CD8-positive, alpha-beta memory T cell (primary cell): ENCODE results near the gene PRKAR1B. TPM values are rescaled to one million over a fixed set of nuclear protein-coding genes. Genes with fewer than 3 reads are reported as not detected.
A peak's percentile ranks its signal among the peaks of the same experiment; 100 is the strongest.

Source experiments
- CTCF ChIA-PET: fragments of 350-600 bp; sonication (Branson Sonifier 250); formaldehyde crosslinking; loops from one replicate; lab custom pipeline; 2021; ENCODE audit warnings: antibody characterized with exemption; lab: Charles Lee
- POLR2A ChIA-PET: fragments of 350-600 bp; sonication (Branson Sonifier 250); formaldehyde crosslinking; loops from one replicate; lab custom pipeline; 2021; ENCODE audit warnings: antibody characterized with exemption; lab: Charles Lee
- DNase-seq, 5 donors: peaks; one replicate each; pipeline versions ENCODE4 v3.0.0 to v3.0.0-alpha.2; 2020 to 2022; ENCODE audit warnings: mixed read lengths in 1 of 5
- H3K27ac ChIP-seq: one replicate; pipeline ENCODE4 v1.7.0; 2013; ENCODE audit warnings: low read depth, mild to moderate bottlenecking, low read length, moderate library complexity
- H3K27me3 ChIP-seq: 2 replicates; pipeline ENCODE4 v1.7.0; 2013; ENCODE audit warnings: low read length, mild to moderate bottlenecking; ENCODE audit not compliant: insufficient read depth, poor library complexity, severe bottlenecking
- H3K36me3 ChIP-seq: 2 replicates; pipeline ENCODE4 v1.7.0; 2013; ENCODE audit warnings: mild to moderate bottlenecking, low read length, moderate library complexity; ENCODE audit not compliant: insufficient read depth
- H3K4me1 ChIP-seq: 2 replicates; pipeline ENCODE4 v1.7.0; 2013; ENCODE audit warnings: mild to moderate bottlenecking, low read length, moderate library complexity; ENCODE audit not compliant: insufficient read depth
- H3K4me3 ChIP-seq: 2 replicates; pipeline ENCODE4 v1.7.0; 2013; ENCODE audit warnings: mild to moderate bottlenecking, low read length
- H3K9me3 ChIP-seq: 2 replicates; pipeline ENCODE4 v1.7.0; 2013; ENCODE audit warnings: mild to moderate bottlenecking, low read length
- H3K27ac Mint-ChIP-seq, 8 donors: one replicate each; pipeline ENCODE4 v1.8.0; 2020 to 2021; ENCODE audit warnings: mixed read lengths in 8 of 8, mild to moderate bottlenecking in 6 of 8, inconsistent platforms in 3 of 8, moderate library complexity in 3 of 8
- H3K27me3 Mint-ChIP-seq, 2 donors: one replicate each; pipeline ENCODE4 v1.8.0; 2020 to 2021; ENCODE audit warnings: mixed read lengths in 2 of 2, mild to moderate bottlenecking in 1 of 2, moderate library complexity in 1 of 2
- H3K36me3 Mint-ChIP-seq, 3 donors: one replicate each; pipeline ENCODE4 v1.8.0; 2020 to 2021; ENCODE audit warnings: mixed read lengths in 3 of 3, inconsistent platforms in 1 of 3, mild to moderate bottlenecking in 1 of 3
- H3K4me1 Mint-ChIP-seq, 3 donors: one replicate each; pipeline ENCODE4 v1.8.0; 2020 to 2021; ENCODE audit warnings: mixed read lengths in 3 of 3, inconsistent platforms in 1 of 3, mild to moderate bottlenecking in 1 of 3
- H3K4me3 Mint-ChIP-seq, 7 donors: one replicate each; pipeline ENCODE4 v1.8.0; 2020 to 2021; ENCODE audit warnings: mixed read lengths in 7 of 7, mild to moderate bottlenecking in 6 of 7, moderate library complexity in 4 of 7, inconsistent platforms in 2 of 7
- H3K9me3 Mint-ChIP-seq, 5 donors: one replicate each; pipeline ENCODE4 v1.8.0; 2020 to 2022; ENCODE audit warnings: mixed read lengths in 5 of 5, mild to moderate bottlenecking in 3 of 5, moderate library complexity in 2 of 5, inconsistent platforms in 1 of 5
- polyA plus RNA-seq: library from polyadenylated mRNA; unstranded; fragments of 300-500 nt; fragmentation: Illumina TruSeq; gene quantifications from one replicate; pipeline ENCODE4 v1.2.3, GENCODE V29; 2021
- total RNA-seq, 2 experiments: library from RNA; stranded (reverse); gene quantifications; one replicate each; pipeline ENCODE4 v1.2.3, GENCODE V29; 2021

The PRKAR1B gene
- total and polyA plus RNA-seq, 3 experiments from 2014 or later, result 8.1 to 32.4 (median 28.3) TPM

GRCh38 chr7:587767-588166, 139.3 kb downstream of the PRKAR1B start:
- H3K36me3 Mint-ChIP-seq, result peaks cover 10 to 17% (median 11%) of the 10 kb centered on the region in 3 donors
- Histone ChIP-seq H3K4me3 (no peak overlapping the region), H3K4me1 (peaks cover 25% of the 10 kb centered on the region), H3K36me3 (no peaks in the 10 kb centered on the region), H3K27ac (no peak overlapping the region), H3K9me3 (no peaks in the 10 kb centered on the region), H3K27me3 (no peaks in the 10 kb centered on the region)
- peaks cover 34 to 40% (median 36%) of the 10 kb centered on the region in 3 donors for H3K4me1 Mint-ChIP-seq
- peaks cover 0 to 3% of the 10 kb centered on the region in 2 donors for H3K27me3 Mint-ChIP-seq
- peak overlapping the region in 1 of 8 donors; percentile 4 for H3K27ac Mint-ChIP-seq
- ChIA-PET CTCF (no interaction called here), POLR2A (no interaction called here)
- no peak for DNase-seq
- no peaks in the 10 kb centered on the region for H3K9me3 Mint-ChIP-seq
- no peak overlapping the region for H3K4me3 Mint-ChIP-seq

DNA sequence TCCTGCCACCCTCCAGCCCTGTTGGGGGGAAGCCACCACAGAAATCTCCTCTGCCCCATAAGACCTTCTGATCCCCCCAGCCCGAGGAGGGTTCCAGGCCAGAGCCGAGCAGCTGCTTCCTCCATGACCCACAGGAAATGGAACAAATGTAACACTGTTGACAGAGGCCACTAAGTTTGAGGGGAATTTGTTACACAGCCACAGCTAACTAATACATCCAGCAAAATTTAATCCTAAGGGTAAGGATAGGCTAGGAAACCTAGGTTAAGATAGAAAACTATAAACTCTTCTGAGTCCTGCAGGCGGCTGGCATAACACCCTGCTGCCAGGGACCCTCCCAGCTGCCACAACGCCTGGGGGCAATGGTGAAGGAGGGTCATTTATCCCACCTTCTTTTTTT, 140.6 kb downstream of the PRKAR1B start:
- peaks cover 10 to 17% (median 11%) of the 10 kb centered on the region in 3 donors for H3K36me3 Mint-ChIP-seq
- ChIA-PET POLR2A (interaction anchor here (0.6 kb wide), 1 partner anchor 226 kb away, joined by 3 read pairs; no protein-coding TSS in a partner anchor), CTCF (no interaction called here)
- peak overlapping the region in 5 of 8 donors; percentile 14 to 97 (median 63) for H3K27ac Mint-ChIP-seq
- H3K4me3 Mint-ChIP-seq, result peak overlapping the region in 1 of 7 donors; percentile 24
- H3K4me1 Mint-ChIP-seq, result peaks cover 34 to 40% (median 38%) of the 10 kb centered on the region in 3 donors
- H3K4me3 ChIP-seq, result no peak overlapping the region
- peaks cover 0 to 3% of the 10 kb centered on the region in 2 donors for H3K27me3 Mint-ChIP-seq
- peaks cover 25% of the 10 kb centered on the region for H3K4me1 ChIP-seq
- H3K27ac ChIP-seq, result no peak overlapping the region
- no peak for DNase-seq
- no peaks in the 10 kb centered on the region for H3K36me3 ChIP-seq
- no peaks in the 10 kb centered on the region for H3K9me3 Mint-ChIP-seq
- H3K9me3 ChIP-seq, result no peaks in the 10 kb centered on the region
- H3K27me3 ChIP-seq, result no peaks in the 10 kb centered on the region

- Mint-ChIP-seq H3K27ac (peak overlapping the region in 7 of 8 donors; percentile 32 to 98 (median 87)), H3K27me3 (peaks cover 0 to 3% of the 10 kb centered on the region in 2 donors), H3K4me3 (peak overlapping the region in 1 of 7 donors; percentile 28), H3K36me3 (peaks cover 10 to 17% (median 11%) of the 10 kb centered on the region in 3 donors), H3K9me3 (no peaks in the 10 kb centered on the region), H3K4me1 (peaks cover 34 to 41% (median 40%) of the 10 kb centered on the region in 3 donors)
- Histone ChIP-seq H3K36me3 (no peaks in the 10 kb centered on the region), H3K27ac (no peak overlapping the region), H3K4me1 (peaks cover 25% of the 10 kb centered on the region), H3K9me3 (no peaks in the 10 kb centered on the region), H3K4me3 (no peak overlapping the region), H3K27me3 (no peaks in the 10 kb centered on the region)
- DNase-seq, result no peak
- ChIA-PET POLR2A (interaction anchor here (0.6 kb wide), 2 partner anchors 9 to 227 kb away, joined by 3 read pairs; no protein-coding TSS in a partner anchor), CTCF (no interaction called here)
Observed at GRCh38 chr7:585873-586272, 141.2 kb downstream of the PRKAR1B start.

DNA sequence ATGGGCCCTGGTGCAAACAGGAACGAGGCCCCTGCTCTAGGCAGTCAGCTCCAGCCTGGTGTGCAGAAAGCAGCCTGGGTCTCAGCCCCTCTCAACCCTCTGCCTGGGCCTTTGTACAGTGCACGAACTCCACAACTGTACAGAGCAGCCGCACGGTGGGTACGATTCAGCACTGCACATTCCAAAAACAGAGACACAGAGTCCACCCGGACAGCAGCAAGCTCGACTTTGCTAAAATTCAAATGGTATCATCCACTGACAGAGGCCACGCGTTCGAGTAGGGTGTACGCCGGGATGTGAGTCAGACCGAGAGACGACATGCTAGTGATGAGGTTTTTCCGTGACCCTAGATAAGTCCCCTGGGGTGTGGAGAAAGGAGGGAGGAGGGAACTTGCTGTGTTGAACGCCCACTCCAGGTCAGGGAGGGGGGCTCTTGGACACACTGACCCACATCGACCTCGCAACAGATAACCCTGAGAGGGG, 141.8 kb downstream of the PRKAR1B start:
- no peak for DNase-seq
- H3K36me3 Mint-ChIP-seq, result peaks cover 10 to 17% (median 11%) of the 10 kb centered on the region in 3 donors
- CTCF ChIA-PET, result no interaction called here

GRCh38 chr7:584820-585219, 142.3 kb downstream of the PRKAR1B start:
- H3K27ac Mint-ChIP-seq, result peak overlapping the region; percentile 43 to 99 (median 94)
- Histone ChIP-seq H3K27me3 (no peaks in the 10 kb centered on the region), H3K4me3 (peak overlapping the region; percentile 86), H3K27ac (peak overlapping the region; percentile 78), H3K4me1 (peaks cover 25% of the 10 kb centered on the region), H3K36me3 (no peaks in the 10 kb centered on the region), H3K9me3 (no peaks in the 10 kb centered on the region)
- H3K27me3 Mint-ChIP-seq, result peaks cover 0 to 3% of the 10 kb centered on the region in 2 donors
- no peaks in the 10 kb centered on the region for H3K9me3 Mint-ChIP-seq
- peaks cover 34 to 41% (median 40%) of the 10 kb centered on the region in 3 donors for H3K4me1 Mint-ChIP-seq
- peaks cover 10 to 17% (median 11%) of the 10 kb centered on the region in 3 donors for H3K36me3 Mint-ChIP-seq
- peak overlapping the region; percentile 28 to 95 (median 92) for H3K4me3 Mint-ChIP-seq
- CTCF ChIA-PET, result no interaction called here
- POLR2A ChIA-PET, result interaction anchor here (1.8 kb wide), 1 partner anchor 20 kb away, joined by 8 read pairs; no protein-coding TSS in a partner anchor
- DNase-seq, result no peak

More for the DNA sequence above, 141.8 kb downstream of the PRKAR1B start:
- peak overlapping the region in 5 of 7 donors; percentile 28 to 76 (median 47) for H3K4me3 Mint-ChIP-seq
- Histone ChIP-seq H3K36me3 (no peaks in the 10 kb centered on the region), H3K27me3 (no peaks in the 10 kb centered on the region), H3K4me3 (no peak overlapping the region), H3K27ac (no peak overlapping the region), H3K4me1 (peaks cover 25% of the 10 kb centered on the region), H3K9me3 (no peaks in the 10 kb centered on the region)
- H3K27me3 Mint-ChIP-seq, result peaks cover 0 to 3% of the 10 kb centered on the region in 2 donors
- peak overlapping the region; percentile 43 to 99 (median 94) for H3K27ac Mint-ChIP-seq
- POLR2A ChIA-PET, result interaction anchor here (0.6 to 1.8 kb wide), 2 partner anchors 8 to 19 kb away, joined by 3 to 8 read pairs; no protein-coding TSS in a partner anchor
- H3K4me1 Mint-ChIP-seq, result peaks cover 34 to 41% (median 40%) of the 10 kb centered on the region in 3 donors
- no peaks in the 10 kb centered on the region for H3K9me3 Mint-ChIP-seq

- peak; percentile 85 to 93 (median 88) for DNase-seq
- Histone ChIP-seq H3K9me3 (no peaks in the 10 kb centered on the region), H3K27me3 (no peaks in the 10 kb centered on the region), H3K27ac (peak overlapping the region; percentile 78), H3K4me3 (peak overlapping the region; percentile 86), H3K36me3 (no peaks in the 10 kb centered on the region), H3K4me1 (peaks cover 25% of the 10 kb centered on the region)
- H3K27ac Mint-ChIP-seq, result peak overlapping the region; percentile 70 to 99 (median 94)
- CTCF ChIA-PET, result no interaction called here
- H3K27me3 Mint-ChIP-seq, result peaks cover 0 to 2% of the 10 kb centered on the region in 2 donors
- H3K4me3 Mint-ChIP-seq, result peak overlapping the region; percentile 80 to 95 (median 93)
- H3K4me1 Mint-ChIP-seq, result peaks cover 34 to 41% (median 40%) of the 10 kb centered on the region in 3 donors
- no peaks in the 10 kb centered on the region for H3K9me3 Mint-ChIP-seq
- POLR2A ChIA-PET, result interaction anchor here (1.8 kb wide), 1 partner anchor 20 kb away, joined by 8 read pairs; no protein-coding TSS in a partner anchor
- peaks cover 8 to 14% (median 13%) of the 10 kb centered on the region in 3 donors for H3K36me3 Mint-ChIP-seq
Observed at GRCh38 chr7:584122-584465, 143.0 kb downstream of the PRKAR1B start.

- H3K4me3 Mint-ChIP-seq, result peak overlapping the region; percentile 80 to 95 (median 93)
- CTCF ChIA-PET, result no interaction called here
- no peaks in the 10 kb centered on the region for H3K27me3 Mint-ChIP-seq
- Histone ChIP-seq H3K36me3 (no peaks in the 10 kb centered on the region), H3K4me1 (peaks cover 25% of the 10 kb centered on the region), H3K27ac (peak overlapping the region; percentile 78), H3K27me3 (no peaks in the 10 kb centered on the region), H3K4me3 (peak overlapping the region; percentile 86), H3K9me3 (no peaks in the 10 kb centered on the region)
- H3K27ac Mint-ChIP-seq, result peak overlapping the region; percentile 70 to 99 (median 94)
- H3K36me3 Mint-ChIP-seq, result peaks cover 4 to 9% (median 8%) of the 10 kb centered on the region in 3 donors
- H3K9me3 Mint-ChIP-seq, result no peaks in the 10 kb centered on the region
- no peak for DNase-seq
- H3K4me1 Mint-ChIP-seq, result peaks cover 32 to 41% (median 38%) of the 10 kb centered on the region in 3 donors
- POLR2A ChIA-PET, result interaction anchor here (1.8 kb wide), 1 partner anchor 21 kb away, joined by 8 read pairs; no protein-coding TSS in a partner anchor
Observed at GRCh38 chr7:583410-584121, 143.5 kb downstream of the PRKAR1B start.
